ENCODE measurements around the gene NUP93.

The NUP93 gene

GRCh38 chr16:56872863-56873391 is 143.0 kb downstream of the NUP93 start:
- Histone ChIP-seq H3K9me3 (ENCODE audit: control insufficient read depth in 2 of 2, low read length in 2 of 2) (no peaks in the 10 kb centered on the region), H3K4me1 (ENCODE audit: control insufficient read depth in 2 of 2, insufficient read depth in 2 of 2, low read length in 2 of 2) (peaks cover 0 to 3% of the 10 kb centered on the region in 2 donors), H3K27ac (ENCODE audit: low read depth in 2 of 2, low read length in 2 of 2) (no peak overlapping the region), H3K36me3 (ENCODE audit: control insufficient read depth in 2 of 2, insufficient read depth in 2 of 2, low read length in 2 of 2) (no peaks in the 10 kb centered on the region), H3K4me3 (ENCODE audit: low read length in 2 of 2) (no peak overlapping the region), H3K9ac (ENCODE audit: low read depth in 1 of 2, low read length in 2 of 2) (no peak overlapping the region), H3K27me3 (ENCODE audit: control insufficient read depth in 2 of 2, insufficient read depth in 2 of 2, low read length in 2 of 2) (no peaks in the 10 kb centered on the region)

GRCh38 chr16:56874800-56875199 is 144.9 kb downstream of the NUP93 start:
- no peak overlapping the region for H3K27ac ChIP-seq (ENCODE audit: low read depth in 2 of 2, low read length in 2 of 2)
- H3K4me1 ChIP-seq (ENCODE audit: control insufficient read depth in 2 of 2, insufficient read depth in 2 of 2, low read length in 2 of 2) = peaks cover 0 to 3% of the 10 kb centered on the region in 2 donors
- H3K36me3 ChIP-seq (ENCODE audit: control insufficient read depth in 2 of 2, insufficient read depth in 2 of 2, low read length in 2 of 2) = no peaks in the 10 kb centered on the region
- no peak overlapping the region for H3K9ac ChIP-seq (ENCODE audit: low read depth in 1 of 2, low read length in 2 of 2)
- H3K27me3 ChIP-seq (ENCODE audit: control insufficient read depth in 2 of 2, insufficient read depth in 2 of 2, low read length in 2 of 2) = no peaks in the 10 kb centered on the region
- H3K9me3 ChIP-seq (ENCODE audit: control insufficient read depth in 2 of 2, low read length in 2 of 2) = no peaks in the 10 kb centered on the region
- no peak overlapping the region for H3K4me3 ChIP-seq (ENCODE audit: low read length in 2 of 2)

GRCh38 chr16:56876048-56876447 is 146.1 kb downstream of the NUP93 start:
- H3K4me3 ChIP-seq (ENCODE audit: low read length in 2 of 2) = no peak overlapping the region
- H3K27ac ChIP-seq (ENCODE audit: low read depth in 2 of 2, low read length in 2 of 2) = no peak overlapping the region
- H3K9me3 ChIP-seq (ENCODE audit: control insufficient read depth in 2 of 2, low read length in 2 of 2) = no peaks in the 10 kb centered on the region
- no peaks in the 10 kb centered on the region for H3K36me3 ChIP-seq (ENCODE audit: control insufficient read depth in 2 of 2, insufficient read depth in 2 of 2, low read length in 2 of 2)
- no peak overlapping the region for H3K9ac ChIP-seq (ENCODE audit: low read depth in 1 of 2, low read length in 2 of 2)
- no peaks in the 10 kb centered on the region for H3K27me3 ChIP-seq (ENCODE audit: control insufficient read depth in 2 of 2, insufficient read depth in 2 of 2, low read length in 2 of 2)
- peaks cover 0 to 3% of the 10 kb centered on the region in 2 donors for H3K4me1 ChIP-seq (ENCODE audit: control insufficient read depth in 2 of 2, insufficient read depth in 2 of 2, low read length in 2 of 2)

GRCh38 chr16:56877486-56878182 is 147.7 kb downstream of the NUP93 start:
- no peak overlapping the region for H3K9ac ChIP-seq (ENCODE audit: low read depth in 1 of 2, low read length in 2 of 2)
- no peak overlapping the region for H3K4me3 ChIP-seq (ENCODE audit: low read length in 2 of 2)
- no peaks in the 10 kb centered on the region for H3K36me3 ChIP-seq (ENCODE audit: control insufficient read depth in 2 of 2, insufficient read depth in 2 of 2, low read length in 2 of 2)
- no peaks in the 10 kb centered on the region for H3K9me3 ChIP-seq (ENCODE audit: control insufficient read depth in 2 of 2, low read length in 2 of 2)
- no peak overlapping the region for H3K27ac ChIP-seq (ENCODE audit: low read depth in 2 of 2, low read length in 2 of 2)
- H3K4me1 ChIP-seq (ENCODE audit: control insufficient read depth in 2 of 2, insufficient read depth in 2 of 2, low read length in 2 of 2) = peaks cover 0 to 2% of the 10 kb centered on the region in 2 donors
- H3K27me3 ChIP-seq (ENCODE audit: control insufficient read depth in 2 of 2, insufficient read depth in 2 of 2, low read length in 2 of 2) = no peaks in the 10 kb centered on the region

GRCh38 chr16:56878282-56878854 is 148.4 kb downstream of the NUP93 start:
- no peak overlapping the region for H3K4me3 ChIP-seq (ENCODE audit: low read length in 2 of 2)
- no peak overlapping the region for H3K9ac ChIP-seq (ENCODE audit: low read depth in 1 of 2, low read length in 2 of 2)
- no peaks in the 10 kb centered on the region for H3K4me1 ChIP-seq (ENCODE audit: control insufficient read depth in 2 of 2, insufficient read depth in 2 of 2, low read length in 2 of 2)
- H3K27ac ChIP-seq (ENCODE audit: low read depth in 2 of 2, low read length in 2 of 2) = no peak overlapping the region
- no peaks in the 10 kb centered on the region for H3K27me3 ChIP-seq (ENCODE audit: control insufficient read depth in 2 of 2, insufficient read depth in 2 of 2, low read length in 2 of 2)
- H3K36me3 ChIP-seq (ENCODE audit: control insufficient read depth in 2 of 2, insufficient read depth in 2 of 2, low read length in 2 of 2) = no peaks in the 10 kb centered on the region
- no peaks in the 10 kb centered on the region for H3K9me3 ChIP-seq (ENCODE audit: control insufficient read depth in 2 of 2, low read length in 2 of 2)

- no peak overlapping the region for H3K4me3 ChIP-seq (ENCODE audit: low read length in 2 of 2)
- H3K9ac ChIP-seq (ENCODE audit: low read depth in 1 of 2, low read length in 2 of 2) = no peak overlapping the region
- no peaks in the 10 kb centered on the region for H3K36me3 ChIP-seq (ENCODE audit: control insufficient read depth in 2 of 2, insufficient read depth in 2 of 2, low read length in 2 of 2)
- H3K4me1 ChIP-seq (ENCODE audit: control insufficient read depth in 2 of 2, insufficient read depth in 2 of 2, low read length in 2 of 2) = no peaks in the 10 kb centered on the region
- H3K27me3 ChIP-seq (ENCODE audit: control insufficient read depth in 2 of 2, insufficient read depth in 2 of 2, low read length in 2 of 2) = no peaks in the 10 kb centered on the region
- no peaks in the 10 kb centered on the region for H3K9me3 ChIP-seq (ENCODE audit: control insufficient read depth in 2 of 2, low read length in 2 of 2)
- H3K27ac ChIP-seq (ENCODE audit: low read depth in 2 of 2, low read length in 2 of 2) = no peak overlapping the region
Measured at GRCh38 chr16:56879276-56879675, 149.3 kb downstream of the NUP93 start.

- Histone ChIP-seq H3K27me3 (ENCODE audit: control insufficient read depth in 2 of 2, insufficient read depth in 2 of 2, low read length in 2 of 2) (no peaks in the 10 kb centered on the region), H3K4me1 (ENCODE audit: control insufficient read depth in 2 of 2, insufficient read depth in 2 of 2, low read length in 2 of 2) (no peaks in the 10 kb centered on the region), H3K9ac (ENCODE audit: low read depth in 1 of 2, low read length in 2 of 2) (no peak overlapping the region), H3K27ac (ENCODE audit: low read depth in 2 of 2, low read length in 2 of 2) (no peak overlapping the region), H3K36me3 (ENCODE audit: control insufficient read depth in 2 of 2, insufficient read depth in 2 of 2, low read length in 2 of 2) (no peaks in the 10 kb centered on the region), H3K9me3 (ENCODE audit: control insufficient read depth in 2 of 2, low read length in 2 of 2) (no peaks in the 10 kb centered on the region), H3K4me3 (ENCODE audit: low read length in 2 of 2) (no peak overlapping the region)
Measured at GRCh38 chr16:56880176-56880575, 150.2 kb downstream of the NUP93 start.

GRCh38 chr16:56880685-56881084 is 150.8 kb downstream of the NUP93 start:
- no peak overlapping the region for H3K9ac ChIP-seq (ENCODE audit: low read depth in 1 of 2, low read length in 2 of 2)
- H3K27ac ChIP-seq (ENCODE audit: low read depth in 2 of 2, low read length in 2 of 2) = no peak overlapping the region
- no peaks in the 10 kb centered on the region for H3K4me1 ChIP-seq (ENCODE audit: control insufficient read depth in 2 of 2, insufficient read depth in 2 of 2, low read length in 2 of 2)
- H3K27me3 ChIP-seq (ENCODE audit: control insufficient read depth in 2 of 2, insufficient read depth in 2 of 2, low read length in 2 of 2) = no peaks in the 10 kb centered on the region
- no peak overlapping the region for H3K4me3 ChIP-seq (ENCODE audit: low read length in 2 of 2)
- no peaks in the 10 kb centered on the region for H3K9me3 ChIP-seq (ENCODE audit: control insufficient read depth in 2 of 2, low read length in 2 of 2)
- H3K36me3 ChIP-seq (ENCODE audit: control insufficient read depth in 2 of 2, insufficient read depth in 2 of 2, low read length in 2 of 2) = no peaks in the 10 kb centered on the region

GRCh38 chr16:56882077-56882800 is 152.3 kb downstream of the NUP93 start:
- H3K27ac ChIP-seq (ENCODE audit: low read depth in 2 of 2, low read length in 2 of 2) = no peak overlapping the region

GRCh38 chr16:56883586-56883985 is 153.7 kb downstream of the NUP93 start:
- no peaks in the 10 kb centered on the region for H3K36me3 ChIP-seq (ENCODE audit: control insufficient read depth in 2 of 2, insufficient read depth in 2 of 2, low read length in 2 of 2)
- H3K27me3 ChIP-seq (ENCODE audit: control insufficient read depth in 2 of 2, insufficient read depth in 2 of 2, low read length in 2 of 2) = no peaks in the 10 kb centered on the region
- no peak overlapping the region for H3K27ac ChIP-seq (ENCODE audit: low read depth in 2 of 2, low read length in 2 of 2)
- H3K4me3 ChIP-seq (ENCODE audit: low read length in 2 of 2) = no peak overlapping the region
- H3K9ac ChIP-seq (ENCODE audit: low read depth in 1 of 2, low read length in 2 of 2) = no peak overlapping the region
- H3K4me1 ChIP-seq (ENCODE audit: control insufficient read depth in 2 of 2, insufficient read depth in 2 of 2, low read length in 2 of 2) = no peaks in the 10 kb centered on the region
- H3K9me3 ChIP-seq (ENCODE audit: control insufficient read depth in 2 of 2, low read length in 2 of 2) = no peaks in the 10 kb centered on the region

More at GRCh38 chr16:56882077-56882800, 152.3 kb downstream of the NUP93 start:
- Histone ChIP-seq H3K9ac (ENCODE audit: low read depth in 1 of 2, low read length in 2 of 2) (no peak overlapping the region), H3K9me3 (ENCODE audit: control insufficient read depth in 2 of 2, low read length in 2 of 2) (no peaks in the 10 kb centered on the region), H3K4me1 (ENCODE audit: control insufficient read depth in 2 of 2, insufficient read depth in 2 of 2, low read length in 2 of 2) (no peaks in the 10 kb centered on the region), H3K36me3 (ENCODE audit: control insufficient read depth in 2 of 2, insufficient read depth in 2 of 2, low read length in 2 of 2) (no peaks in the 10 kb centered on the region), H3K27me3 (ENCODE audit: control insufficient read depth in 2 of 2, insufficient read depth in 2 of 2, low read length in 2 of 2) (no peaks in the 10 kb centered on the region), H3K4me3 (ENCODE audit: low read length in 2 of 2) (no peak overlapping the region)

Data from mucosa of rectum (tissue), 2 donors.